ENCODE results near the gene MTHFD1.

The MTHFD1 gene

GRCh38 chr14:64501411-64502171 lies 113.4 kb downstream of the MTHFD1 start:
- no peak for DNase-seq

GRCh38 chr14:64502456-64502855 lies 114.3 kb downstream of the MTHFD1 start:
- no peak for DNase-seq

DNA sequence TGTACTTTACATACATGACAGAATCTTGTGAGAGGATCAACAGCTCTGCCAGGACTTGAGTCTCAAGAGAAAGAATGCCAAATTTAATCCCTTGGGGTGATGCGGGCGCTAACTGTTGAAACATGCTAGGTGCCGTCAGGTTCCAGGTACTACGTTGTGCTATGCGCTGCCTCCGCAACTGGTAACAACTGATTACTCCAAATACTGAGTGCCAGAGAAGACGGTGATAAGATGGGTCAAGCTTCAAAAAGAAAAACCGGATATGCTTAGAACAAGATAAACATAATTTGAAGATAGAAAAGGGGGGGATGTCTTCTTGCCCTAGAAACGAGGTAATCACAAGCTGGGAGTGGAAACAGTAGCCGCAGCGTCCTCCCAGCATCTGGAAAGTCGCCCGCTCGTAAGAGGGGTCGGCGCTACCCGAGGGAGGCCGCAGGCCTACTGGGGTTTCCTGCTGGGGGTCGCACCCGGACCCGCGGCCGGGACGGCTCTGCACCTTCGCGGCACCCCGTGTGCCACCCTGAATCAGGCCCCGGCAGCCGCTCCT lies 114.8 kb downstream of the MTHFD1 start:
- peak; percentile 28 for DNase-seq

DNA sequence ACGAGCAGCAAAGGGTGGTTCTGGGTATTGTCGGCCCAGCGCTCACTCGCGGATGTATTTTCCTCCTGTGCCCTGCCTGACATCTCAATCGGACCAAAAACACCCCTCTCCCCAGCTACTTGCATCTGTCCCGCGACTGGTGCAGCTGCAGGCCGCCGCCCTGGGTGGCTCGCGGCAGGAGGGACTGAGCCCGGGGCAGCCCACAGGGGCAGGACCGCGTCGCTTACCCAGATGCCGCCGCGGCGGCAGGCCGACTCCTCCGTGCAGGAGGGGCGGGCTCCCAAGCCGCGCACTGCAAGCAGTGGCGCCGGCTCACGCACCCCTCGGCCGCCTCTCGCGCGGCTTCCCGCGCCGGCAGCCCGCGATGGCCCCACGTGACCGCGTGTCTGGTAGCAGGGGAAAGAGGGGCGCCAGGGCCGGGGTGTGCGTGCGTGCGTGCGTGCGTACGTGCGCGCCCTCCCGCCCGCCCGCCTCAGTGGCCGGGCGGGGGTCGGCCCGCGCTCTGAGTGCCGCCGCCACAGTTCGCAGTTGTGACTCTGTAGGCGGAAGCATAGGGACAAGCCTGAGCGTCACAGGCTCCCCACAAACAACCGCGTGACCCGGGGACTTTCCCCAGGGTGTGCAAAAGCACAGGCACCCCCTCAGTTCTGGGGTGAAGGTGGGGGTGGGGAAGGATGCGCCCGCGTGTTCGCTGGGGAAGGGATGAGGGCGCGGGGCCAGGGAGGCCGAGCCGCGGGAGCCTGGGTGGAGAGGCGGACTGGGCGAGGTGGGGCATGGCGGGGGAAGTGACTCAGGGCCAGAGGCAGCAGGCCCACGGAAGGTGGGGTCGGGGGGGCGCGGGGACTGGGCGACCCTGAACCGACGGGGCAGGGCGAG lies 115.5 kb downstream of the MTHFD1 start, which contains the start of gene ZBTB25:
TSS of gene ZBTB25 (minus strand) at position 405 of the 876 bp plus-strand sequence. CDS start 13,305 bp downstream, outside the sequence.
- peak; percentile 95 for DNase-seq

GRCh38 chr14:64504310-64504896 lies 116.2 kb downstream of the MTHFD1 start, which contains the start of gene ZBTB1:
Gene ZBTB1 (plus strand): TSS chr14:64504770. CDS start chr14:64521505, 16,735 bp downstream.
- DNase-seq: peak; percentile 79

- DNase-seq: peak; percentile 94
Observed at GRCh38 chr14:64504897-64505794, 117.0 kb downstream of the MTHFD1 start.

DNA sequence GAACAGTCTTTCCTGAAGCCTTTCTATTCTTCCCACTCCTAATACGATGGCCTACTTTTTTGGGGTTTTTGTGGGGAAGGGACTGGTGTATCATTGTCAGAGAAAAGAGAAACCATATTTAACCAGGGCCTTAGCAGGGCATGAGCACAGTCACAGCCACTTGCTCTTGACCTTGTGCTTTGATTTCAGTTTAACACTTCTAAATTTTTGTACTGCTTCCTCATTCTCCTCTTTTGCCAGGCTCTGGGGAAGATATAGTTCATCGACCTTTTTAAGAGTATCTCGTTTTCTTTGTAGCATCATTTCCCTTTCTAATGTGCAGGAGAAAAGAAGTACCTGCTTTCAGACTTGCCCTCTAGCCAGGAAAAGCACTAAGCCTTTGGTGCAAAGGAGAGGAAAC lies 118.6 kb downstream of the MTHFD1 start:
- no peak for DNase-seq

- DNase-seq: no peak
Observed at GRCh38 chr14:64507376-64508156, 119.4 kb downstream of the MTHFD1 start.

DNA sequence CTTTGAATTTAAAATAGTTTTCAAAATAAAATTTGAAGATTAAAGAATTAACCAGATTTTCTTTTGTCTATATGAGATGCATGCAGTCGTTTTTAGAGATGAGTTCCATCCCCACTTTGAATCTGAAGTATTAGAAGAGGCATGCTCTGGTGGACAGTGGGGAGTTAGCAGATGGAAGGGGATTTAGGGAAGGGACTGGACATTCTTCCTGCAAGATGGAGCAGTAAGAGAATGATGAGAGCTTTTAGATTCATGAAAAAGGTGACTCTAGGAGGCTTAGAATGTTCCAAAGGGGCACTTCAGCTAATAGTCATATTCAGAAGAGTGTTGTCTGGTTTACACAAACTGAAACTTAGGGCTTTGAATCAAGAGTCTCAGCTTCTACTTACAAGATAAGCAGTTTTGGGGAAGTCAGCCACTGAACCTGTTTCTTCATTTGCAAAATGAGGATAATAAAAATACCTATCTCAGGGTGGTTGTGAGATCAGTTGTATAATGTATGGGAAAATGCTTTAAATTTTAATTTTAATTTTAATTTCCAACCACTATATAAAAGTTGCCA lies 120.1 kb downstream of the MTHFD1 start:
- no peak for DNase-seq

GRCh38 chr14:64509036-64509435 lies 120.9 kb downstream of the MTHFD1 start:
- DNase-seq: no peak

Data from NCI-H2171 (cell line).